ENCODE measurements around the gene MEGF6. TPM values are rescaled to one million over a fixed set of nuclear protein-coding genes. Genes with fewer than 3 reads are reported as not detected.

The MEGF6 gene
- total and polyA plus RNA-seq, 12 donors = 0.15 to 29.2 (median 8.2) TPM

- no peak overlapping the region for H3K4me3 ChIP-seq
- no peaks in the 10 kb centered on the region for H3K9me3 ChIP-seq (replicated peaks in 1 of 3)
- no peaks in the 10 kb centered on the region for H3K4me1 ChIP-seq (replicated peaks in 1 of 2)
- 90 to 95% (median 92%) methylated on average over 27 to 41 of the region's 43 CpGs for WGBS, 4 donors
- H3K27me3 ChIP-seq = no peaks in the 10 kb centered on the region
- intact Hi-C loops (cut with DNase I) = no loop called here
- no peak for DNase-seq
- no peak overlapping the region for H3K27ac ChIP-seq
- TF ChIP-seq, protein P1, sequence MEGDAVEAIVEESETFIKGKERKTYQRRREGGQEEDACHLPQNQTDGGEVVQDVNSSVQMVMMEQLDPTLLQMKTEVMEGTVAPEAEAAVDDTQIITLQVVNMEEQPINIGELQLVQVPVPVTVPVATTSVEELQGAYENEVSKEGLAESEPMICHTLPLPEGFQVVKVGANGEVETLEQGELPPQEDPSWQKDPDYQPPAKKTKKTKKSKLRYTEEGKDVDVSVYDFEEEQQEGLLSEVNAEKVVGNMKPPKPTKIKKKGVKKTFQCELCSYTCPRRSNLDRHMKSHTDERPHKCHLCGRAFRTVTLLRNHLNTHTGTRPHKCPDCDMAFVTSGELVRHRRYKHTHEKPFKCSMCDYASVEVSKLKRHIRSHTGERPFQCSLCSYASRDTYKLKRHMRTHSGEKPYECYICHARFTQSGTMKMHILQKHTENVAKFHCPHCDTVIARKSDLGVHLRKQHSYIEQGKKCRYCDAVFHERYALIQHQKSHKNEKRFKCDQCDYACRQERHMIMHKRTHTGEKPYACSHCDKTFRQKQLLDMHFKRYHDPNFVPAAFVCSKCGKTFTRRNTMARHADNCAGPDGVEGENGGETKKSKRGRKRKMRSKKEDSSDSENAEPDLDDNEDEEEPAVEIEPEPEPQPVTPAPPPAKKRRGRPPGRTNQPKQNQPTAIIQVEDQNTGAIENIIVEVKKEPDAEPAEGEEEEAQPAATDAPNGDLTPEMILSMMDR (IDR thresholded peaks at IDR 0.05) = no peak
- no peak for TF ChIP-seq POLR2A (IDR thresholded peaks at IDR 0.05)
- peaks cover 0 to 18% of the 10 kb centered on the region in 2 donors for H3K36me3 ChIP-seq (replicated peaks in 1 of 2)
These were observed 31.8 kb upstream of the MEGF6 start for GRCh38 chr1:3642919-3643675.

GRCh38 chr1:3641816-3642215 is 30.5 kb upstream of the MEGF6 start:
- Histone ChIP-seq H3K27me3 (no peaks in the 10 kb centered on the region), H3K27ac (no peak overlapping the region), H3K36me3 (replicated peaks in 1 of 2) (peaks cover 0 to 28% of the 10 kb centered on the region in 2 donors), H3K4me1 (replicated peaks in 1 of 2) (no peaks in the 10 kb centered on the region), H3K4me3 (no peak overlapping the region), H3K9me3 (replicated peaks in 1 of 3) (no peaks in the 10 kb centered on the region)
- TF ChIP-seq, protein P1 (IDR thresholded peaks at IDR 0.05) = no peak
- no peak for TF ChIP-seq POLR2A (IDR thresholded peaks at IDR 0.05)
- no peak for DNase-seq
- 94 to 97% (median 94%) methylated on average over 11 of the region's 11 CpGs for WGBS, 4 donors
- intact Hi-C loops (cut with DNase I) = no loop called here

DNA sequence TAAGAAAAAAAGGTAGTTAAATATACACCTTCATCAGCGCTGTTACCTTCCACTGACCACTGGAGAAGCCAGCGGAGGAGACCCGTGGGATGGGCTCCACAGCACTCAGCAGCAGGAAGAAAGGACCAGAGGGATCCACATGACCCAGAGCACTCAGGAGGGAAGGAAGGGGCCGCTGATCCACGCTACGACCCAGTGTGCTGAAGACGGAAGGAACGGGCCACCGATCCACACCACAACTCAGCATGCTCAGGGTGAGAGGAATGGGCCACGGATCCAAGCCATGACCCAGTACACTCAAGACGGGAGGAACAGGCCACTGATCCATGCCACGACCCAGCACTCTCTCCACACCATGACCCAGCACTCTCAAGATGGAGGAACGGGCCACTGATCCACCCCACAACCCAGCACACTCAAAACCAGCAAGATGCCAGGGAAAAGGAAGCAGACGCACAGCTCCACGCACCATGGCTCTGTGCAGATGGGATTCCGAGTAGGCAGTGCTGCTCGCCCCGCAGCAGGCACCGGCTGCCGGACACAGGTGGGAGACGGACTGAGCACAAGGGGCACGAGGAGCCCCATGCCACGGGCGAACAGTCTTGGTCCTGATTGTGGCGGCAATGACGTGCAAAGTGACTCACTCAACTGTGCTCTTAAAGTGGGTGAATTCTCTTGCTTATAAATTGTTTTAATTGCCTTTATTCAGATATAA is 29.9 kb upstream of the MEGF6 start:
- Histone ChIP-seq H3K27me3 (no peaks in the 10 kb centered on the region), H3K27ac (no peak overlapping the region), H3K4me3 (no peak overlapping the region), H3K4me1 (replicated peaks in 1 of 2) (no peaks in the 10 kb centered on the region), H3K9me3 (replicated peaks in 1 of 3) (no peaks in the 10 kb centered on the region), H3K36me3 (replicated peaks in 1 of 2) (peaks cover 0 to 28% of the 10 kb centered on the region in 2 donors)
- WGBS, 4 donors = 92 to 95% (median 93%) methylated on average over 24 to 26 of the region's 26 CpGs
- TF ChIP-seq POLR2A (IDR thresholded peaks at IDR 0.05) = no peak
- TF ChIP-seq, protein P1 (IDR thresholded peaks at IDR 0.05) = no peak
- intact Hi-C loops (cut with DNase I) = no loop called here
- DNase-seq = no peak

GRCh38 chr1:3640121-3640837 is 29.0 kb upstream of the MEGF6 start:
- Histone ChIP-seq H3K4me3 (no peak overlapping the region), H3K9me3 (replicated peaks in 1 of 3) (no peaks in the 10 kb centered on the region), H3K27ac (no peak overlapping the region), H3K36me3 (replicated peaks in 1 of 2) (peaks cover 0 to 34% of the 10 kb centered on the region in 2 donors), H3K4me1 (replicated peaks in 1 of 2) (no peaks in the 10 kb centered on the region), H3K27me3 (no peaks in the 10 kb centered on the region)
- TF ChIP-seq POLR2A (IDR thresholded peaks at IDR 0.05) = no peak
- TF ChIP-seq, protein P1 (IDR thresholded peaks at IDR 0.05) = no peak
- WGBS, 4 donors = 91 to 92% (median 91%) methylated on average over 11 to 36 of the region's 36 CpGs
- intact Hi-C loops (cut with DNase I) = no loop called here
- no peak for DNase-seq

Data from adrenal gland (tissue), 12 donors.